ENCODE results near the gene IRF9.

DNA sequence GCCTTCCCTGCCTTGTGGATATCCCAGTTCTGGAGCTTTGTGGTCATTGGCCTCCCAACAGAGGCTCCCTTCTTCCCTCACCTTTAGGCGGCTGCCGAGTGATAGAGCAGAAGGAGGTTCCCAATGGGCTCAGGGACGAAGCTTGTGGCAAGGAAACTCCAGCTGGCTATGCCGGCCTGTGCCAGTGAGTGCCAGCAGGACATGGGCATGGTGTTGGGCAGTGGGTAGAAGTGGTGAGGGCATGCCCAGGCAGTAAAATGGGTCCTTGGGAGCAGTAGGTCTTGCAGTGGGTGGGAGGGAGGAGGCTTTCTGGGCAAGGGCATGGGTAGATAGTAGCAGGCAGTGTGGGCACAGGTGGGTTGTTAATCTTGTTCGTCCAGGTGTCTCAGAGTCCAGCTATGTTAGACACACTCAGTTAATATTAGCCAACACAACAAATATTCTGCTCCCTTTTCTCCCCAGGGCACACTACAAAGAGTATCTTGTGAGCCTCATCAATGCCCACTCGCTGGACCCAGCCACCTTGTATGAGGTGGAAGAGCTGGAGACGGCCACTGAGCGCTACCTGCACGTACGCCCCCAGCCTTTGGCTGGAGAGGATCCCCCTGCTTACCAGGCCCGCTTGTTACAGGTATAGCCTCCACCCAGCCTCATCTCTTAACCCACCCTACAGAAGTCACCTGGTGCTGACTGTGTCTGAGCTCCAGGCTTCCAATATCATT is 1.1 kb upstream of the IRF9 start:
- TF ChIP-seq, protein P1, sequence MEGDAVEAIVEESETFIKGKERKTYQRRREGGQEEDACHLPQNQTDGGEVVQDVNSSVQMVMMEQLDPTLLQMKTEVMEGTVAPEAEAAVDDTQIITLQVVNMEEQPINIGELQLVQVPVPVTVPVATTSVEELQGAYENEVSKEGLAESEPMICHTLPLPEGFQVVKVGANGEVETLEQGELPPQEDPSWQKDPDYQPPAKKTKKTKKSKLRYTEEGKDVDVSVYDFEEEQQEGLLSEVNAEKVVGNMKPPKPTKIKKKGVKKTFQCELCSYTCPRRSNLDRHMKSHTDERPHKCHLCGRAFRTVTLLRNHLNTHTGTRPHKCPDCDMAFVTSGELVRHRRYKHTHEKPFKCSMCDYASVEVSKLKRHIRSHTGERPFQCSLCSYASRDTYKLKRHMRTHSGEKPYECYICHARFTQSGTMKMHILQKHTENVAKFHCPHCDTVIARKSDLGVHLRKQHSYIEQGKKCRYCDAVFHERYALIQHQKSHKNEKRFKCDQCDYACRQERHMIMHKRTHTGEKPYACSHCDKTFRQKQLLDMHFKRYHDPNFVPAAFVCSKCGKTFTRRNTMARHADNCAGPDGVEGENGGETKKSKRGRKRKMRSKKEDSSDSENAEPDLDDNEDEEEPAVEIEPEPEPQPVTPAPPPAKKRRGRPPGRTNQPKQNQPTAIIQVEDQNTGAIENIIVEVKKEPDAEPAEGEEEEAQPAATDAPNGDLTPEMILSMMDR (IDR thresholded peaks at IDR 0.05): no peak
- no peak for TF ChIP-seq POLR2A (IDR thresholded peaks at IDR 0.05)
